SK-N-SH treated with all-trans-retinoic acid at 6 μM for 48 hours (cell line): ENCODE data around the gene SMAD3.

Experiments
- ATAC-seq: fragments of 200-7000 bp; cut with Tn5 transposase; 3 replicates; pipeline ENCODE4 v1.9.1; 2020; ENCODE audit warnings: mild to moderate bottlenecking, moderate library complexity
- ARNTL ChIP-seq: fragments of 450-650 bp; formaldehyde crosslinking; IDR thresholded peaks from 2 replicates; pipeline ENCODE4 v1.5.0; 2020; ENCODE audit warnings: low read depth, mild to moderate bottlenecking, moderate library complexity, borderline replicate concordance
- CSDC2 ChIP-seq: fragments of 250-450 bp; sonication (Bioruptor Pico); IDR thresholded peaks from 2 replicates; pipeline ENCODE4 v1.5.0; 2020; ENCODE audit warnings: mild to moderate bottlenecking, moderate library complexity
- GLIS3 ChIP-seq: fragments of 250-450 bp; sonication (Bioruptor Pico); IDR thresholded peaks from 2 replicates; pipeline ENCODE4 v1.5.0; 2020; ENCODE audit warnings: mild to moderate bottlenecking, moderate library complexity
- ISL1 ChIP-seq: fragments of 250-450 bp; sonication (Bioruptor Pico); IDR thresholded peaks from 2 replicates; pipeline ENCODE4 v2.1.2; 2022; ENCODE audit warnings: mild to moderate bottlenecking, moderate library complexity
- OSR1 ChIP-seq: fragments of 250-450 bp; sonication (Bioruptor Pico); IDR thresholded peaks from 2 replicates; pipeline ENCODE4 v1.8.0; 2022; ENCODE audit warnings: moderate library complexity, mild to moderate bottlenecking, inconsistent platforms
- RARB ChIP-seq: fragments of 250-450 bp; sonication (Bioruptor Pico); IDR thresholded peaks from 2 replicates; pipeline ENCODE4 v1.8.0; 2021; ENCODE audit warnings: mild to moderate bottlenecking, moderate library complexity
- SNAI2 ChIP-seq: fragments of 250-450 bp; sonication (Bioruptor Pico); IDR thresholded peaks from 2 replicates; pipeline ENCODE4 v1.5.0; 2020; ENCODE audit warnings: mild to moderate bottlenecking, moderate library complexity
- TCF4 ChIP-seq: fragments of 250-450 bp; sonication (Bioruptor Pico); IDR thresholded peaks from 2 replicates; pipeline ENCODE4 v1.8.0; 2021; ENCODE audit warnings: mild to moderate bottlenecking, moderate library complexity, borderline replicate concordance
- TOX ChIP-seq: fragments of 250-450 bp; sonication (Bioruptor Pico); IDR thresholded peaks from 2 replicates; pipeline ENCODE4 v1.8.0; 2021; ENCODE audit warnings: mild to moderate bottlenecking, moderate library complexity, borderline replicate concordance
- ZC3H10 ChIP-seq: fragments of 250-450 bp; sonication (Bioruptor Pico); IDR thresholded peaks from 2 replicates; pipeline ENCODE4 v1.5.1; 2021; ENCODE audit warnings: mild to moderate bottlenecking, moderate library complexity
- ZFP3 ChIP-seq: fragments of 250-450 bp; sonication (Bioruptor Pico); IDR thresholded peaks from 2 replicates; pipeline ENCODE4 v1.5.0; 2020; ENCODE audit warnings: mild to moderate bottlenecking, moderate library complexity
- ZFP30 ChIP-seq: fragments of 450-650 bp; formaldehyde crosslinking; IDR thresholded peaks from 2 replicates; pipeline ENCODE4 v1.5.0; 2022; ENCODE audit warnings: mild to moderate bottlenecking, moderate library complexity
- ZNF70 ChIP-seq: fragments of 450-650 bp; formaldehyde crosslinking; IDR thresholded peaks from 2 replicates; pipeline ENCODE4 v1.5.0; 2020; ENCODE audit warnings: mild to moderate bottlenecking, moderate library complexity
- ZNF8 ChIP-seq: fragments of 450-650 bp; formaldehyde crosslinking; IDR thresholded peaks from 2 replicates; pipeline ENCODE4 v1.5.0; 2020; ENCODE audit warnings: mild to moderate bottlenecking, moderate library complexity
- TF ChIP-seq, protein P1 (sequence below): fragments of 250-450 bp; sonication (Bioruptor Pico); IDR thresholded peaks from 2 replicates; pipeline ENCODE4 v1.5.1; 2021; ENCODE audit warnings: mild to moderate bottlenecking, moderate library complexity
- TF ChIP-seq, protein P2 (sequence below): fragments of 250-450 bp; sonication (Bioruptor Pico); IDR thresholded peaks from 2 replicates; pipeline ENCODE4 v1.8.0; 2021; ENCODE audit warnings: low read depth, mild to moderate bottlenecking, moderate library complexity, borderline replicate concordance
- TF ChIP-seq, protein P3 (sequence below): fragments of 250-450 bp; sonication (Bioruptor Pico); IDR thresholded peaks from 2 replicates; pipeline ENCODE4 v1.8.0; 2020; ENCODE audit warnings: mild to moderate bottlenecking, moderate library complexity, borderline replicate concordance
- TF ChIP-seq, protein P4 (sequence below): fragments of 250-450 bp; sonication (Bioruptor Pico); IDR thresholded peaks from 2 replicates; pipeline ENCODE4 v1.5.0; 2020; ENCODE audit warnings: mild to moderate bottlenecking, moderate library complexity

The SMAD3 gene

DNA sequence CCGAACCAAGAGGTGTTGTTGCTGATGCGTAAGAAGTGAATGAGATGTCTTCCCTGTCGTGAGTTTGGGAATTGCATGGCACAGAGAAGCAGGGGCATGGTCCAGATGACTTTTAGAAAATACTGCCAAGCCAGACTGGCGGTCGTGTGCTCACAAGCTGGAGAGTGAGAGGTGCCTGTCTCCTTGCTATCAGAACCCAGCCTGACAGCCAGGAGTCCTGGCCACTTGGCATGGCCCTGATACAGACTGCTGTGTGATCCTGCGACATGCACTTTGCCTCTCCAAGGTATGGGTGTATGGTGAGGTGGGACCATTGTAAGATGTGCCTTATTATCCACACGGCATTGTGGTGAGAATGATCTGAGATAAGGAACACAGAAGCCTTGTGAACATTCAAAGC lies 93.0 kb downstream of the SMAD3 start:
- ATAC-seq: no peak; the same call in 2 of the 3 replicates
- TF ChIP-seq CSDC2 (CRISPR knock-in tag): no peak
- TF ChIP-seq GLIS3 (CRISPR knock-in tag): no peak
- TF ChIP-seq ARNTL (CRISPR knock-in tag): no peak
- TF ChIP-seq SNAI2 (CRISPR knock-in tag): no peak
- TF ChIP-seq RARB (CRISPR knock-in tag): no peak
- TF ChIP-seq ZNF8: no peak

DNA sequence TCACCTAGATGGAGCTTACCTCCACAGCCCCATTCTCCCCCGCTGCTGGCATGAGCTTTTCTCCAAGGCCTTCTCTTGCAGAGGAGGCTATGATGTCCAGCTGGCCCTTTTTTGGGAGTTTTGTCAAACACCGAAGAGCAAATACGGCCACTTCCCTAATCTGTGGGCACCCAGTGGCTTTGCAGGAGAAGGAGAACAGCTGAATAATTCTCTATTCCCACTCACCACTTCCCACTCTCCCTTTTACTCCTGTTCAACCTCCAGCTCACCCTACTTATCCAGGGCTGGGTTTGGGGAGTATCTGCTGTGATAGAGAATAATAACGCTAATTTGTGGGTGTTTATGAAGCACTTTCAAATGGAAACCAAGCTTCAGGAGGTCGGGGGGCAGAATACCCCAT lies 96.0 kb downstream of the SMAD3 start:
- TF ChIP-seq ISL1 (CRISPR knock-in tag): no peak
- TF ChIP-seq, protein P1, sequence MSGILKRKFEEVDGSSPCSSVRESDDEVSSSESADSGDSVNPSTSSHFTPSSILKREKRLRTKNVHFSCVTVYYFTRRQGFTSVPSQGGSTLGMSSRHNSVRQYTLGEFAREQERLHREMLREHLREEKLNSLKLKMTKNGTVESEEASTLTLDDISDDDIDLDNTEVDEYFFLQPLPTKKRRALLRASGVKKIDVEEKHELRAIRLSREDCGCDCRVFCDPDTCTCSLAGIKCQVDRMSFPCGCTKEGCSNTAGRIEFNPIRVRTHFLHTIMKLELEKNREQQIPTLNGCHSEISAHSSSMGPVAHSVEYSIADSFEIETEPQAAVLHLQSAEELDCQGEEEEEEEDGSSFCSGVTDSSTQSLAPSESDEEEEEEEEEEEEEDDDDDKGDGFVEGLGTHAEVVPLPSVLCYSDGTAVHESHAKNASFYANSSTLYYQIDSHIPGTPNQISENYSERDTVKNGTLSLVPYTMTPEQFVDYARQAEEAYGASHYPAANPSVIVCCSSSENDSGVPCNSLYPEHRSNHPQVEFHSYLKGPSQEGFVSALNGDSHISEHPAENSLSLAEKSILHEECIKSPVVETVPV (CRISPR knock-in tag): no peak
- no peak for TF ChIP-seq GLIS3 (CRISPR knock-in tag)
- no peak for TF ChIP-seq TCF4
- no peak for TF ChIP-seq OSR1 (CRISPR knock-in tag)
- TF ChIP-seq ARNTL (CRISPR knock-in tag): no peak
- ATAC-seq: no peak

DNA sequence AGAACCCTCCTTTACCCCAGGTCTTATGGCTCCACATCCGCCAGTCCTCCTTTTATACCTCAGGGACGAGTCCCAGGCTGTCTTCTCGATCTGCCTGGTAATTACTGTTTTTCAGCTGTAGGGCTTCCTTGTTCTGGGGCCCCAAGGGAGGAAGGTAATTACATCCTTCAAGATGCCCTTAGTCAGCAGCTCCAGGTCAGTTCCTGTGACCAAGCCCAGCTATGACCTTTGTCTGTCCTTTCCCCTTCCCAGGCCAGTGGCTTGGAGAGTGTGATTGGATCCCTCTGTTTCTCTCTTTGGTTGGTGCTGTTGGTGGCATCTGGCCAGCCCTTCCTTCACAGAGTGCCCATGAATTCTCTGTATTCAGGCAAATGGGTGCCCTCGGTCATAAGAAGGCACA lies 96.5 kb downstream of the SMAD3 start:
- TF ChIP-seq OSR1 (CRISPR knock-in tag): no peak
- no peak for TF ChIP-seq TOX (CRISPR knock-in tag)
- no peak for TF ChIP-seq ZFP3
- TF ChIP-seq, all 23 proteins: peak for 0
- no peak for ATAC-seq

DNA sequence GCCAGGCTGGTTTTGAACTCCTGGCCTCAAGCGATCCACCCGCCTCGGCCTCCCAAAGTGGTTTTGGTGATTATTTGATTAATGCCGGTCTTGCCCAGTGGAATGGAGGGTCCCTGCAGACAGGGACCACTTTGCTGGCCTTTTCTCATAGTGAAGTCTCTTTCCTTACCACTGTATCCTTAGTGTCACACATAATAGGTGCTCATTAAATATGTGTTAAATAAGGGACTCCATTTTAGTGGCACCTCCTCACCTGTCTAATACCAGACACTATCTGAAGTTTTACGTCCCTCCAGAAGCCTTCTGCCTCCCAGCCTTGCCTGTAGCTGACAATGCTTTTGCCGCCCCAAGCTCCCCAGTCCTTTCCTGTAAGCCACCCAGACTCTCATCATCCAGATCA lies 97.8 kb downstream of the SMAD3 start:
- TF ChIP-seq TCF4: no peak
- TF ChIP-seq ZFP30 (CRISPR knock-in tag): no peak
- no peak for TF ChIP-seq GLIS3 (CRISPR knock-in tag)
- no peak for TF ChIP-seq CSDC2 (CRISPR knock-in tag)
- no peak for TF ChIP-seq ISL1 (CRISPR knock-in tag)
- TF ChIP-seq, all 23 proteins: peak for 0
- no peak for ATAC-seq

DNA sequence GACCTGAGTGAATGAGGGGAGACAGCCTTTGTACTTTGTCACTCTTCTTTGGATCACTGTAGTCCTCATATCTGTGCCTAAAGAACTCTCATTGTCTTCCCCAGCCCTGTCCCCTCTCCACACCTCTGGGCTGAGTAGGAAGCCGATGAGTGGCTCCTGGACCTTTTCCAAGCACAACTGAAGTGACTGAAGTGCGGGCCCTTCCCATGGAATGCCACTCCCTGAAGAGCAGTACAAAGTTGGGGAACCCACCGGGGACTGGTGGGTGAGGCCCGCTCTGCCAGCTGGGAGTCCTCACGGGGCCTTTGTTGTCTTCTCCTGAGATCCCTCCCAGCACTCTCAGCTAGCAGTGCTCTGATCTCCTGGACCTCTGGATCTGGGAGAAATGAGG lies 99.0 kb downstream of the SMAD3 start:
- no peak for TF ChIP-seq ZFP30 (CRISPR knock-in tag)
- ATAC-seq: no peak

DNA sequence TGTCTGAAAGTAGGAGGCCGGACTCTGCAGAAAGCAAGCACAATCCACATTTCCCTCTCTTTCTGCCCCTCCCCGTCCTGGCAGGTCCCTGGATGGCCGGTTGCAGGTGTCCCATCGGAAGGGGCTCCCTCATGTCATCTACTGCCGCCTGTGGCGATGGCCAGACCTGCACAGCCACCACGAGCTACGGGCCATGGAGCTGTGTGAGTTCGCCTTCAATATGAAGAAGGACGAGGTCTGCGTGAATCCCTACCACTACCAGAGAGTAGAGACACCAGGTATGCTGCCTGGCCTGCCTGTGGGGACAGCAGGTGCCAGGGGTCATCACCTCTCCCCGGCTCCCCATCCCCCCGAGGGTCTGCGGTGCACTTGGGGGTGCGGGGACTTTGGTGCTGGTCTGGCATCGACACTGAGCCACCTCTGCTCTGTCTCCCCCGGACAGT lies 99.4 kb downstream of the SMAD3 start:
- ATAC-seq: no peak
- TF ChIP-seq, protein P2, sequence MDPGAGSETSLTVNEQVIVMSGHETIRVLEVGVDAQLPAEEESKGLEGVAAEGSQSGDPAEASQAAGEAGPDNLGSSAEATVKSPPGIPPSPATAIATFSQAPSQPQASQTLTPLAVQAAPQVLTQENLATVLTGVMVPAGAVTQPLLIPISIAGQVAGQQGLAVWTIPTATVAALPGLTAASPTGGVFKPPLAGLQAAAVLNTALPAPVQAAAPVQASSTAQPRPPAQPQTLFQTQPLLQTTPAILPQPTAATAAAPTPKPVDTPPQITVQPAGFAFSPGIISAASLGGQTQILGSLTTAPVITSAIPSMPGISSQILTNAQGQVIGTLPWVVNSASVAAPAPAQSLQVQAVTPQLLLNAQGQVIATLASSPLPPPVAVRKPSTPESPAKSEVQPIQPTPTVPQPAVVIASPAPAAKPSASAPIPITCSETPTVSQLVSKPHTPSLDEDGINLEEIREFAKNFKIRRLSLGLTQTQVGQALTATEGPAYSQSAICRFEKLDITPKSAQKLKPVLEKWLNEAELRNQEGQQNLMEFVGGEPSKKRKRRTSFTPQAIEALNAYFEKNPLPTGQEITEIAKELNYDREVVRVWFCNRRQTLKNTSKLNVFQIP (CRISPR knock-in tag): no peak
- TF ChIP-seq CSDC2 (CRISPR knock-in tag): no peak
- TF ChIP-seq, protein P3, sequence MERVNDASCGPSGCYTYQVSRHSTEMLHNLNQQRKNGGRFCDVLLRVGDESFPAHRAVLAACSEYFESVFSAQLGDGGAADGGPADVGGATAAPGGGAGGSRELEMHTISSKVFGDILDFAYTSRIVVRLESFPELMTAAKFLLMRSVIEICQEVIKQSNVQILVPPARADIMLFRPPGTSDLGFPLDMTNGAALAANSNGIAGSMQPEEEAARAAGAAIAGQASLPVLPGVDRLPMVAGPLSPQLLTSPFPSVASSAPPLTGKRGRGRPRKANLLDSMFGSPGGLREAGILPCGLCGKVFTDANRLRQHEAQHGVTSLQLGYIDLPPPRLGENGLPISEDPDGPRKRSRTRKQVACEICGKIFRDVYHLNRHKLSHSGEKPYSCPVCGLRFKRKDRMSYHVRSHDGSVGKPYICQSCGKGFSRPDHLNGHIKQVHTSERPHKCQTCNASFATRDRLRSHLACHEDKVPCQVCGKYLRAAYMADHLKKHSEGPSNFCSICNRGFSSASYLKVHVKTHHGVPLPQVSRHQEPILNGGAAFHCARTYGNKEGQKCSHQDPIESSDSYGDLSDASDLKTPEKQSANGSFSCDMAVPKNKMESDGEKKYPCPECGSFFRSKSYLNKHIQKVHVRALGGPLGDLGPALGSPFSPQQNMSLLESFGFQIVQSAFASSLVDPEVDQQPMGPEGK (CRISPR knock-in tag): no peak
- no peak for TF ChIP-seq ZNF70 (CRISPR knock-in tag)
- no peak for TF ChIP-seq ZNF8
- no peak for TF ChIP-seq TOX (CRISPR knock-in tag)
- TF ChIP-seq RARB (CRISPR knock-in tag): no peak
- TF ChIP-seq, protein P4, sequence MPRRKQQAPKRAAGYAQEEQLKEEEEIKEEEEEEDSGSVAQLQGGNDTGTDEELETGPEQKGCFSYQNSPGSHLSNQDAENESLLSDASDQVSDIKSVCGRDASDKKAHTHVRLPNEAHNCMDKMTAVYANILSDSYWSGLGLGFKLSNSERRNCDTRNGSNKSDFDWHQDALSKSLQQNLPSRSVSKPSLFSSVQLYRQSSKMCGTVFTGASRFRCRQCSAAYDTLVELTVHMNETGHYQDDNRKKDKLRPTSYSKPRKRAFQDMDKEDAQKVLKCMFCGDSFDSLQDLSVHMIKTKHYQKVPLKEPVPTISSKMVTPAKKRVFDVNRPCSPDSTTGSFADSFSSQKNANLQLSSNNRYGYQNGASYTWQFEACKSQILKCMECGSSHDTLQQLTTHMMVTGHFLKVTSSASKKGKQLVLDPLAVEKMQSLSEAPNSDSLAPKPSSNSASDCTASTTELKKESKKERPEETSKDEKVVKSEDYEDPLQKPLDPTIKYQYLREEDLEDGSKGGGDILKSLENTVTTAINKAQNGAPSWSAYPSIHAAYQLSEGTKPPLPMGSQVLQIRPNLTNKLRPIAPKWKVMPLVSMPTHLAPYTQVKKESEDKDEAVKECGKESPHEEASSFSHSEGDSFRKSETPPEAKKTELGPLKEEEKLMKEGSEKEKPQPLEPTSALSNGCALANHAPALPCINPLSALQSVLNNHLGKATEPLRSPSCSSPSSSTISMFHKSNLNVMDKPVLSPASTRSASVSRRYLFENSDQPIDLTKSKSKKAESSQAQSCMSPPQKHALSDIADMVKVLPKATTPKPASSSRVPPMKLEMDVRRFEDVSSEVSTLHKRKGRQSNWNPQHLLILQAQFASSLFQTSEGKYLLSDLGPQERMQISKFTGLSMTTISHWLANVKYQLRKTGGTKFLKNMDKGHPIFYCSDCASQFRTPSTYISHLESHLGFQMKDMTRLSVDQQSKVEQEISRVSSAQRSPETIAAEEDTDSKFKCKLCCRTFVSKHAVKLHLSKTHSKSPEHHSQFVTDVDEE: no peak
- TF ChIP-seq GLIS3 (CRISPR knock-in tag): no peak
- no peak for TF ChIP-seq ZC3H10 (CRISPR knock-in tag)
